Heart right ventricle (tissue), 16 donors: ENCODE measurements around the gene GNB1L. TPM values are rescaled to one million over a fixed set of nuclear protein-coding genes. Genes with fewer than 3 reads are reported as not detected.

ENCODE experiments used
- ATAC-seq, 8 donors: fragments of 200-7000 bp; cut with Tn5 transposase; one replicate each; pipeline ENCODE4 v1.9.1; 2020; ENCODE audit warnings: mild to moderate bottlenecking in 8 of 8, moderate library complexity in 8 of 8, moderate number of reproducible peaks in 1 of 8
- DNase-seq, 2 donors: peaks; one replicate each; pipeline ENCODE4 v3.0.0-alpha.2; 2020
- H3K27ac ChIP-seq, 10 donors: fragments of 200-600 bp; sonication (generic) in 2 of 10; one replicate each; pipeline versions ENCODE4 v1.5.0 to v1.8.0; 2020 to 2022; ENCODE audit warnings: mild to moderate bottlenecking in 3 of 10
- H3K27me3 ChIP-seq, 7 donors: fragments of 200-600 bp; one replicate each; pipeline ENCODE4 v1.8.0; 2021 to 2022; ENCODE audit warnings: mild to moderate bottlenecking in 2 of 7
- H3K36me3 ChIP-seq, 9 donors: fragments of 200-600 bp; sonication (generic) in 1 of 9; one replicate each; pipeline versions ENCODE4 v1.5.0 to v1.8.0; 2020 to 2022; ENCODE audit warnings: mild to moderate bottlenecking in 2 of 9
- H3K4me1 ChIP-seq, 9 donors: fragments of 200-600 bp; sonication (generic) in 1 of 9; one replicate each; pipeline versions ENCODE4 v1.5.0 to v1.8.0; 2020 to 2022; ENCODE audit warnings: mild to moderate bottlenecking in 4 of 9
- H3K4me3 ChIP-seq, 10 donors: fragments of 200-600 bp; sonication (generic) in 2 of 10; one replicate each; pipeline versions ENCODE4 v1.5.0 to v1.8.0; 2020 to 2022; ENCODE audit warnings: mild to moderate bottlenecking in 7 of 10, moderate library complexity in 2 of 10
- H3K9me3 ChIP-seq, 11 donors: fragments of 200-600 bp in 10 of 11; sonication (generic) in 2 of 11; one replicate each; pipeline versions ENCODE4 v1.5.0 to v1.8.0; 2013 to 2022; ENCODE audit warnings: mild to moderate bottlenecking in 2 of 11, control low read depth in 1 of 11, moderate library complexity in 1 of 11
- WGBS, 2 donors: extraction: QIAGEN DNeasy Blood & Tissue Kit; methylation state at CpG; one replicate each; pipeline ENCODE4 v1.1.7; 2013; ENCODE audit warnings: inconsistent platforms in 1 of 2; 5-methylcytosine and 5-hydroxymethylcytosine counted together
- intact Hi-C, 10 donors: fragments of 100-400 bp; cut with DNase I; formaldehyde crosslinking; loops; one replicate each; pipeline versions ENCODE4 v1.11.1 to v1.14.2; 2022
- polyA plus RNA-seq, 2 donors: library from polyadenylated mRNA; stranded (reverse); fragments of 200-250 nt; gene quantifications; one replicate each; pipeline ENCODE4 v1.2.3, GENCODE V29; 2013
- total RNA-seq, 10 donors: library from RNA; stranded (reverse); fragmentation: NEBNext Ultra II Directional in 3 of 10; extraction: Animal tissue kit (Norgen Biotek cat#: 25700) in 3 of 10; gene quantifications; one replicate each; pipeline versions ENCODE4 v1.2.1 to v1.2.4, GENCODE V29; 2021 to 2023
- TF ChIP-seq, protein P1 (sequence below), 9 donors: fragments of 200-600 bp; sonication (generic) in 2 of 9; IDR thresholded peaks; one replicate each; pipeline versions ENCODE4 v1.5.0 to v1.8.0; 2021 to 2022; ENCODE audit warnings: antibody characterized with exemption in 9 of 9, mild to moderate bottlenecking in 5 of 9, moderate library complexity in 1 of 9
- donor health status: Arrhythmogenic right ventricular cardiomyopathy.
- donor health status: ischemic (EF 13 %, LVEDD 7.1; RV severe dilation, severe dysfunction).
- donor health status: healthy with polysubstance abuse.
- donor health status: DM: no; HTN: yes; CAD: no.
- donor health status: DM: no; HTN: no; CAD: no.
- donor health status: ischemic (EF 25% LVEDD 6.9; RV normal size, moderate dysfunction).
- donor health status: ischemic (EF 25% LVEDD 5.7; RV mildly dilated, moderate dysfunction).
- donor health status: healthy.
- donor health status: DM: yes; HTN: yes; CAD: no.
- donor health status: Ischemic cardiomyopathy.
- donor health status: ischemic (EF 35%, LVEDD 5.7; RV mildly dilated, moderate dysfunction).
- donor health status: nonischemic (EF 11% LVEDD 7.7; RV severe dilation, severe dysfunction).
- donor health status: DM: yes; HTN: yes; CAD: no.
- donor health status: PGD.
- donor health status: ischemic (EF 29% LVEDD 5.4; RV normal size, mild dysfunction).
- donor health status: nonischemic (EF 23%, LVEDD 6.1; RV moderate dilation, normal function).

GNB1L gene
- total and polyA plus RNA-seq, 12 donors = 0.76 to 9.3 (median 1.9) TPM

DNA sequence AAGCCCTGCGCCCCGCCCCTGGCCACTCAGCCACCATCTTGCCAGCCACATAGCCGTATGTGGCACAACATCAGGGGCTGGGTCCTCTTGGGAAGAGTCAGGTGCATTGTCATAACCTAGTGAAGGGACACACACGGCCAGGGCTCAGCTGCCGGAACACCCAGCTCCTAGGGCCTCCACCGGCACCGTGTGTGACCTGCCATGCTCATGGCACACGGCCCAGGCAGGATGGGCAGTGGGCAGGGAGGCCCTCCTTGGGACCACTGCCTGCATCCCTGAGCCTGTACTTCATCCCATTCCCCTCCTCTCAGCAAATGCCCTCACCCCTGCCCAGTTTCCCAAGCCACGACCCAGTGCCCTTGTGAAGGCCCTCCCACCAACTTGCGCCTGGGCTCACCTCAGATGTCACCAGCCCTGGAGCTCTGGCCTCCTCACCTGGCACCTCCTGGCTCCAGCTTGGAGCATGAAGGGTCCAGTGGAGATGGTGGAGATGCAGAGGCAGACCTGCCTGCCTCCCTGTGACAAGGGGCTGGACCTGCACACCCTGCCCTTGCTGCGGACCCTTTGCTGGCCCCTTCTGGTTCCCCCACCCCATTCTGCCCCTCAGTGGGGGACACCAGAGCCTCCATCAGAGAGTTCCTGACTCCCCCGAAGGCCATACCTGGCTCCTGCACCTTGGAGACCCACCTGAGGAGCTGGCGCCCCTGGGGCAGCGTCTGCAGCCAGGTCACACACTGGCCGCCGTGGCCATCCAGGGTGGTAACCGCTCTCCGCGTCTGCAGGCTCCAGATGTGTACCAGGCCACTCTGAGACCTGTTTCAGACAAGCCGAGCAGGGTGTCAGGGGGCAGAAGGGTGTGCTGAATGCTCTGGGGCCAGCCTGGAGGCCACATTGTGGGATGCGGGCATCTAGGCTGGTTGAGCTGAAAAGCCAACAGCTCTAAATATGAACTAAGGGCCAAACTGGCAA lies 34.5 kb downstream of the GNB1L start:
- Histone ChIP-seq H3K27ac (no peak overlapping the region), H3K27me3 (no peaks in the 10 kb centered on the region), H3K4me3 (no peak overlapping the region), H3K4me1 (no peaks in the 10 kb centered on the region), H3K9me3 (no peaks in the 10 kb centered on the region), H3K36me3 (no peaks in the 10 kb centered on the region)
- intact Hi-C loops = no loop called here
- DNase-seq = no peak
- 95% methylated on average over 21 of the region's 21 CpGs for WGBS, 2 donors
- TF ChIP-seq, protein P1, sequence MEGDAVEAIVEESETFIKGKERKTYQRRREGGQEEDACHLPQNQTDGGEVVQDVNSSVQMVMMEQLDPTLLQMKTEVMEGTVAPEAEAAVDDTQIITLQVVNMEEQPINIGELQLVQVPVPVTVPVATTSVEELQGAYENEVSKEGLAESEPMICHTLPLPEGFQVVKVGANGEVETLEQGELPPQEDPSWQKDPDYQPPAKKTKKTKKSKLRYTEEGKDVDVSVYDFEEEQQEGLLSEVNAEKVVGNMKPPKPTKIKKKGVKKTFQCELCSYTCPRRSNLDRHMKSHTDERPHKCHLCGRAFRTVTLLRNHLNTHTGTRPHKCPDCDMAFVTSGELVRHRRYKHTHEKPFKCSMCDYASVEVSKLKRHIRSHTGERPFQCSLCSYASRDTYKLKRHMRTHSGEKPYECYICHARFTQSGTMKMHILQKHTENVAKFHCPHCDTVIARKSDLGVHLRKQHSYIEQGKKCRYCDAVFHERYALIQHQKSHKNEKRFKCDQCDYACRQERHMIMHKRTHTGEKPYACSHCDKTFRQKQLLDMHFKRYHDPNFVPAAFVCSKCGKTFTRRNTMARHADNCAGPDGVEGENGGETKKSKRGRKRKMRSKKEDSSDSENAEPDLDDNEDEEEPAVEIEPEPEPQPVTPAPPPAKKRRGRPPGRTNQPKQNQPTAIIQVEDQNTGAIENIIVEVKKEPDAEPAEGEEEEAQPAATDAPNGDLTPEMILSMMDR (IDR thresholded peaks at IDR 0.05) = no peak
- ATAC-seq = no peak

DNA sequence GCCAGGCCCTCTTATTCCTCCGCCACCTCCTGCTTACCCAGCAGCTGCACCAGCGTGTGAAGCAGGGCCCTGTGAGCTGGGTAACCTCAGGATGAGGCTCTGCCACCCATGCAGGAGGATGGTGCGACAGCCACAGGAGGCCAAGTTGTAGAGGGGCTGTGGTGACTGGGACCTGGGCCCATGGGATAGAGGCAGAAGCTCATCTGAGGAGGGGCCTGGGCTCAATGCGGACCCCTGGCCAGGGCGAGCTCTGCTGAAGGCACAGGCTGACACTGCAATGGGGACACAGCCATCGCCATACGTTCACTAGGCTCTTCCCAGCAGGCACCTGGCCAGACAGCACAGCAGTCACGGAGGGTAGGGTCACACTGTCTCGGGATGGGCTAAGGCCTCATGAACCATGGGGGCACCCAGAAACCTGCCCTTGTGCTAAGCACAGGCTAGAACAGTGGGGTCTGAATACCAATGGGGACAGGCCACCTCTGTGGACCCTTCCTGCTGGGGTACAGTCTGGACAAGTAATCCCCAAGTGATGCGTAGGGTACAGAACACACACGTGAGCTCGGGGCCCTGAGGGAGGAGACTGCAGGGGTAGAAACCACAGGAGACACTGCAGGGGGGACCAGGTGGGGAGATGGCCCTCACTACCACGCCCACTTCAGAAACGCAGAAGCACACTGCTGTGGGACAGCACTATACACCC lies 35.3 kb downstream of the GNB1L start:
- DNase-seq = no peak
- ATAC-seq = no peak
- no peak overlapping the region for H3K27ac ChIP-seq
- 97% methylated on average over 14 of the region's 14 CpGs for WGBS, 2 donors
- no peaks in the 10 kb centered on the region for H3K27me3 ChIP-seq
- TF ChIP-seq, protein P1 (IDR thresholded peaks at IDR 0.05) = no peak
- H3K4me1 ChIP-seq = no peaks in the 10 kb centered on the region
- H3K36me3 ChIP-seq = no peaks in the 10 kb centered on the region
- no peaks in the 10 kb centered on the region for H3K9me3 ChIP-seq
- intact Hi-C loops = no loop called here
- no peak overlapping the region for H3K4me3 ChIP-seq

DNA sequence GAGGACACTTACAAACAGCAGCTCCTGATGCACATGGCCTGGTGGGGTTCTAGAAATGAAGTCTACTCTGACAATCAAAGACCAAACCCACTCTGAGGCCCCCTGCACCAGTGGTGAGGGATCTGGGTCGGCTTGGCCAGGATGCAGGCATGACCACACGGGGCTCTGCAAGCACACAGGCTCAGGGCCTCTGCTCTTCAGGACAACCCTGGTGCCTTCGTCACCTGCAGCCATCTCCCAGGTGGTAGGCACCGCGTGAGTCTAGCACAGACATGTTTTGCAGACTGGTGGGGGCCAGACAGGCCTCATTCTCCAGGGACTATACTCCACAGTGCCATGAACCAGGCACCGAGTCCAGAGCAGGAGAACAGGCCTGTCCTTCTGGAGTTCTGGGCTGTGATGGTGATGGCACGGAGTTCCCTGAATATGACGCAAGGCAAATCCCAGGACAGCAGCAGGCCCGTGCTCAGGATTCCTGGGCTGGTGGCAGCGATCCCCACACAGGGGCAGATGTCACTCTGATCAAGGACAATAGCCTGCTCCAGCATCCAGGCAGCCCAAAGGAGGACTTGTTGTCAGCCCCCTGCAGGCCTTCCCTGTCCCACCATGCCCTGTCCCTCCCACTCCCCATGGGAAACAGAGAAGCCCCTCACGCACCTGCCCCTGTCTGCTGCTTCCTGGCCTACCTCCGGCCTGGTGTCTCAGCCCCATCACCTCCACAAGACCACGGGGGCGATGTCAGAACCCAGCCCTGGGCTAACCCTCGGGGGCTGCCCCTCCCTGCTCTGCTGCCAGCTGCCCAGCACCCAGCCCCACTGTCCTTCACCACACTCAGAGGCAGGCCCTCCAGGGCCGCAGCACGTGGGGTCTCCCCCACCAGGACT lies 36.1 kb downstream of the GNB1L start:
- TF ChIP-seq, protein P1 (IDR thresholded peaks at IDR 0.05) = no peak
- H3K4me1 ChIP-seq = no peaks in the 10 kb centered on the region
- no peak overlapping the region for H3K27ac ChIP-seq
- intact Hi-C loops = no loop called here
- ATAC-seq (no peak), DNase-seq (no peak)
- no peak overlapping the region for H3K4me3 ChIP-seq
- no peaks in the 10 kb centered on the region for H3K36me3 ChIP-seq
- 91% methylated on average over 17 of the region's 17 CpGs for WGBS, 2 donors
- H3K9me3 ChIP-seq = no peaks in the 10 kb centered on the region
- no peaks in the 10 kb centered on the region for H3K27me3 ChIP-seq
